ENCODE measurements around the gene KCNQ4. TPM values are rescaled to one million over a fixed set of nuclear protein-coding genes. Genes with fewer than 3 reads are reported as not detected.

KCNQ4 gene
- total and polyA plus RNA-seq, 7 experiments from 2014 or later, result 0.10 to 0.97 (median 0.20) TPM; not detected in 1

- Histone ChIP-seq H3K27ac (ENCODE audit: low read depth, low read length) (no peak overlapping the region), H3K9me3 (ENCODE audit: control insufficient read depth in 2 of 3, low read length in 3 of 3) (no peaks in the 10 kb centered on the region), H3K27me3 (ENCODE audit: control insufficient read depth in 2 of 2, insufficient read depth in 2 of 2, low read length in 2 of 2) (no peaks in the 10 kb centered on the region), H3K4me3 (ENCODE audit: low read length) (no peak overlapping the region), H3K4me1 (ENCODE audit: control insufficient read depth in 2 of 2, insufficient read depth in 2 of 2, low read length in 2 of 2) (no peaks in the 10 kb centered on the region), H3K36me3 (ENCODE audit: control insufficient read depth in 2 of 3, insufficient read depth in 3 of 3, low read length in 3 of 3) (no peaks in the 10 kb centered on the region)
- Mint-ChIP-seq H3K9me3 (peaks cover 0 to 2% (median 0%) of the 10 kb centered on the region in 11 donors), H3K4me3 (no peak overlapping the region), H3K36me3 (no peaks in the 10 kb centered on the region), H3K27me3 (no peaks in the 10 kb centered on the region), H3K27ac (no peak overlapping the region), H3K4me1 (peaks cover 4 to 15% (median 7%) of the 10 kb centered on the region in 7 donors)
- ChIA-PET CTCF (no interaction called here), POLR2A (no interaction called here)
- ATAC-seq (no peak), DNase-seq (no peak)
- intact Hi-C loops (cut with micrococcal nuclease), result no loop called here
Measured at GRCh38 chr1:40830419-40830943, 46.9 kb downstream of the KCNQ4 start.

GRCh38 chr1:40831001-40831732 lies 47.6 kb downstream of the KCNQ4 start:
- Mint-ChIP-seq H3K9me3 (peaks cover 0 to 2% (median 0%) of the 10 kb centered on the region in 11 donors), H3K4me1 (peaks cover 2 to 8% (median 3%) of the 10 kb centered on the region in 7 donors), H3K27ac (no peak overlapping the region), H3K36me3 (no peaks in the 10 kb centered on the region), H3K27me3 (no peaks in the 10 kb centered on the region), H3K4me3 (no peak overlapping the region)
- Histone ChIP-seq H3K27me3 (ENCODE audit: control insufficient read depth in 2 of 2, insufficient read depth in 2 of 2, low read length in 2 of 2) (no peaks in the 10 kb centered on the region), H3K4me1 (ENCODE audit: control insufficient read depth in 2 of 2, insufficient read depth in 2 of 2, low read length in 2 of 2) (no peaks in the 10 kb centered on the region), H3K36me3 (ENCODE audit: control insufficient read depth in 2 of 3, insufficient read depth in 3 of 3, low read length in 3 of 3) (no peaks in the 10 kb centered on the region), H3K9me3 (ENCODE audit: control insufficient read depth in 2 of 3, low read length in 3 of 3) (no peaks in the 10 kb centered on the region), H3K27ac (ENCODE audit: low read depth, low read length) (no peak overlapping the region), H3K4me3 (ENCODE audit: low read length) (no peak overlapping the region)
- CTCF ChIA-PET, result no interaction called here
- DNase-seq (no peak), ATAC-seq (no peak)
- POLR2A ChIA-PET, result interaction anchor here (0.7 kb wide), 1 partner anchor 17 kb away, joined by 3 read pairs; no protein-coding TSS in a partner anchor
- intact Hi-C loops (cut with micrococcal nuclease), result no loop called here

GRCh38 chr1:40833979-40834378 lies 50.4 kb downstream of the KCNQ4 start:
- Mint-ChIP-seq H3K27ac (no peak overlapping the region), H3K4me3 (no peak overlapping the region), H3K36me3 (no peaks in the 10 kb centered on the region), H3K27me3 (no peaks in the 10 kb centered on the region), H3K4me1 (peaks cover 0 to 2% (median under 1%) of the 10 kb centered on the region in 7 donors), H3K9me3 (peaks cover 0 to 2% (median 0%) of the 10 kb centered on the region in 11 donors)
- ChIA-PET CTCF (interaction anchor here (1.3 kb wide), 1 partner anchor 15 kb away, joined by 3 read pairs; no protein-coding TSS in a partner anchor), POLR2A (no interaction called here)
- Histone ChIP-seq H3K4me3 (ENCODE audit: low read length) (no peak overlapping the region), H3K27ac (ENCODE audit: low read depth, low read length) (no peak overlapping the region), H3K36me3 (ENCODE audit: control insufficient read depth in 2 of 3, insufficient read depth in 3 of 3, low read length in 3 of 3) (no peaks in the 10 kb centered on the region), H3K27me3 (ENCODE audit: control insufficient read depth in 2 of 2, insufficient read depth in 2 of 2, low read length in 2 of 2) (no peaks in the 10 kb centered on the region), H3K4me1 (ENCODE audit: control insufficient read depth in 2 of 2, insufficient read depth in 2 of 2, low read length in 2 of 2) (no peaks in the 10 kb centered on the region), H3K9me3 (ENCODE audit: control insufficient read depth in 2 of 3, low read length in 3 of 3) (no peaks in the 10 kb centered on the region)
- DNase-seq, result no peak
- intact Hi-C loops (cut with micrococcal nuclease), result no loop called here
- no peak for ATAC-seq

DNA sequence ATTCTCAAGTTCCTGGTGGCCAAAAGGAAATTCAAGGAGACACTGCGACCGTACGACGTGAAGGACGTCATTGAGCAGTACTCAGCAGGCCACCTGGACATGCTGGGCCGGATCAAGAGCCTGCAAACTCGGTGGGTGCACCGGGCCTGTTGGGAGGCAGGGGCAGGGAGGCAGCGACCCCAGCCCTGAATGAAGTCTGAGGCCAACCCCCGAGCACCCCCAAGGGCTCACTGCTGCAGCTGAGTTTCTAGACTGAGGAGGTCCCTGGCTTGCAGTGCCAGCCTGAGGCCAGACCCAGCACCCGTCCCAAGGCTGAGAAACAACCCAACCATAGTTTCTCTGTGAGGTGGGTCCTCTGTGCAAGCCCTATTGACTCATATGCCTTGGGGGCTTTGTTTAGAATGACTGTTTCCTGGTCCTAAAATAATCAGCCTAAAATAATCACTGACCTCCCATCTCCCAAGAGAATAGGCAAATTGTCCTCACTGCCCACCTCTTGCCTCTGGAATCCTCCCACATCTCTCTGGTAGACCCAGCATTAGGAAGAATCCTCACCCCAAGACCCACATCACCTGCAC lies 51.5 kb downstream of the KCNQ4 start:
- CTCF ChIA-PET, result no interaction called here
- H3K4me3 Mint-ChIP-seq, result no peak overlapping the region

GRCh38 chr1:40836283-40836682 lies 52.7 kb downstream of the KCNQ4 start:
- Mint-ChIP-seq H3K4me1 (peaks cover 16 to 24% (median 22%) of the 10 kb centered on the region in 7 donors), H3K27me3 (no peaks in the 10 kb centered on the region), H3K27ac (no peak overlapping the region), H3K9me3 (no peaks in the 10 kb centered on the region), H3K36me3 (peaks cover 0 to 1% (median 0%) of the 10 kb centered on the region in 5 donors), H3K4me3 (no peak overlapping the region)
- Histone ChIP-seq H3K36me3 (ENCODE audit: control insufficient read depth in 2 of 3, insufficient read depth in 3 of 3, low read length in 3 of 3) (no peaks in the 10 kb centered on the region), H3K27me3 (ENCODE audit: control insufficient read depth in 2 of 2, insufficient read depth in 2 of 2, low read length in 2 of 2) (no peaks in the 10 kb centered on the region), H3K27ac (ENCODE audit: low read depth, low read length) (no peak overlapping the region), H3K9me3 (ENCODE audit: control insufficient read depth in 2 of 3, low read length in 3 of 3) (no peaks in the 10 kb centered on the region), H3K4me3 (ENCODE audit: low read length) (no peak overlapping the region), H3K4me1 (ENCODE audit: control insufficient read depth in 2 of 2, insufficient read depth in 2 of 2, low read length in 2 of 2) (peaks cover 0 to 19% of the 10 kb centered on the region in 2 donors)
- intact Hi-C loops (cut with micrococcal nuclease), result no loop called here
- no peak for ATAC-seq
- ChIA-PET CTCF (no interaction called here), POLR2A (interaction anchor here (0.7 kb wide), 1 partner anchor 12 kb away, joined by 3 read pairs; no protein-coding TSS in a partner anchor)
- no peak for DNase-seq

More for the DNA sequence above, 51.5 kb downstream of the KCNQ4 start:
- no peak for ATAC-seq
- Mint-ChIP-seq H3K9me3 (no peaks in the 10 kb centered on the region), H3K36me3 (peaks cover 0 to 1% (median 0%) of the 10 kb centered on the region in 5 donors), H3K27ac (no peak overlapping the region), H3K4me1 (peaks cover 3 to 11% (median 10%) of the 10 kb centered on the region in 7 donors), H3K27me3 (no peaks in the 10 kb centered on the region)
- no peaks in the 10 kb centered on the region for H3K9me3 ChIP-seq (ENCODE audit: control insufficient read depth in 2 of 3, low read length in 3 of 3)
- no peaks in the 10 kb centered on the region for H3K36me3 ChIP-seq (ENCODE audit: control insufficient read depth in 2 of 3, insufficient read depth in 3 of 3, low read length in 3 of 3)
- no peak overlapping the region for H3K4me3 ChIP-seq (ENCODE audit: low read length)
- no peak for DNase-seq
- intact Hi-C loops (cut with micrococcal nuclease), result no loop called here
- POLR2A ChIA-PET, result no interaction called here
- no peak overlapping the region for H3K27ac ChIP-seq (ENCODE audit: low read depth, low read length)
- H3K4me1 ChIP-seq (ENCODE audit: control insufficient read depth in 2 of 2, insufficient read depth in 2 of 2, low read length in 2 of 2), result peaks cover 0 to 7% of the 10 kb centered on the region in 2 donors
- no peaks in the 10 kb centered on the region for H3K27me3 ChIP-seq (ENCODE audit: control insufficient read depth in 2 of 2, insufficient read depth in 2 of 2, low read length in 2 of 2)

- Histone ChIP-seq H3K4me1 (ENCODE audit: control insufficient read depth in 2 of 2, insufficient read depth in 2 of 2, low read length in 2 of 2) (peaks cover 0 to 23% of the 10 kb centered on the region in 2 donors), H3K9me3 (ENCODE audit: control insufficient read depth in 2 of 3, low read length in 3 of 3) (no peaks in the 10 kb centered on the region), H3K36me3 (ENCODE audit: control insufficient read depth in 2 of 3, insufficient read depth in 3 of 3, low read length in 3 of 3) (no peaks in the 10 kb centered on the region), H3K4me3 (ENCODE audit: low read length) (no peak overlapping the region), H3K27ac (ENCODE audit: low read depth, low read length) (no peak overlapping the region), H3K27me3 (ENCODE audit: control insufficient read depth in 2 of 2, insufficient read depth in 2 of 2, low read length in 2 of 2) (no peaks in the 10 kb centered on the region)
- Mint-ChIP-seq H3K27me3 (peaks cover 0 to 4% (median 0%) of the 10 kb centered on the region in 5 donors), H3K4me1 (peaks cover 19 to 34% (median 25%) of the 10 kb centered on the region in 7 donors), H3K27ac (no peak overlapping the region), H3K36me3 (peaks cover 0 to 5% (median 3%) of the 10 kb centered on the region in 5 donors), H3K4me3 (no peak overlapping the region), H3K9me3 (peaks cover 0 to 5% (median 2%) of the 10 kb centered on the region in 11 donors)
- intact Hi-C loops (cut with micrococcal nuclease), result no loop called here
- POLR2A ChIA-PET, result no interaction called here
- CTCF ChIA-PET, result interaction anchor here (2.7 kb wide), 1 partner anchor 12 kb away, joined by 14 read pairs; no protein-coding TSS in a partner anchor
- DNase-seq (no peak), ATAC-seq (no peak)
Measured at GRCh38 chr1:40837601-40838000, 54.0 kb downstream of the KCNQ4 start.

Measured in naive thymus-derived CD4-positive, alpha-beta T cell (primary cell).